ENCODE results near the gene TNNI3K.
"Not testable (repeated sequence)": the region's sequence is repeated elsewhere in the genome, so short reads cannot be mapped to it uniquely, and the experiment has no call there.

The TNNI3K gene

GRCh38 chr1:74235153-74235552 lies at the start of gene TNNI3K:
TSS of gene TNNI3K (plus strand) at chr1:74235387. CDS start at chr1:74235452, 65 bp downstream.
- no peak for DNase-seq

- DNase-seq: no peak
Observed at GRCh38 chr1:74193908-74194307, 41.3 kb upstream of the TNNI3K start.

GRCh38 chr1:74195339-74195738 lies 39.8 kb upstream of the TNNI3K start:
- DNase-seq: no peak

GRCh38 chr1:74197255-74197654 lies 37.9 kb upstream of the TNNI3K start:
- no peak for DNase-seq

GRCh38 chr1:74197657-74198552 lies 37.3 kb upstream of the TNNI3K start, which contains the start of the genes FPGT and LRRIQ3:
TSS of gene FPGT (plus strand) at chr1:74198242. CDS start at chr1:74198279, 37 bp downstream.
TSS of gene LRRIQ3 (minus strand) at chr1:74198176. CDS start at chr1:74183684, 14,492 bp downstream.
- DNase-seq: peak; percentile 84

GRCh38 chr1:74199504-74199903 lies 35.7 kb upstream of the TNNI3K start:
- no peak for DNase-seq

GRCh38 chr1:74205266-74205665 lies 29.9 kb upstream of the TNNI3K start:
- DNase-seq: no peak

GRCh38 chr1:74215229-74215628 lies 20.0 kb upstream of the TNNI3K start:
- no peak for DNase-seq

GRCh38 chr1:74222701-74223100 lies 12.5 kb upstream of the TNNI3K start:
- no peak for DNase-seq

- no peak for DNase-seq
Observed at GRCh38 chr1:74223453-74223852, 11.7 kb upstream of the TNNI3K start.

- no peak for DNase-seq
Observed at GRCh38 chr1:74236440-74236839, 1.3 kb downstream of the TNNI3K start.

- no peak for DNase-seq
Observed at GRCh38 chr1:74237035-74237434, 1.8 kb downstream of the TNNI3K start.

GRCh38 chr1:74237787-74238186 lies 2.6 kb downstream of the TNNI3K start:
- no peak for DNase-seq

GRCh38 chr1:74245168-74245772 lies 10.1 kb downstream of the TNNI3K start:
- DNase-seq: no peak

- no peak for DNase-seq
Observed at GRCh38 chr1:74246315-74246714, 11.1 kb downstream of the TNNI3K start.

- DNase-seq: no peak
Observed at GRCh38 chr1:74247881-74248528, 12.8 kb downstream of the TNNI3K start.

- DNase-seq: not testable (repeated sequence)
Observed at GRCh38 chr1:74253243-74253824, 18.1 kb downstream of the TNNI3K start.

GRCh38 chr1:74266001-74266400 lies 30.8 kb downstream of the TNNI3K start:
- no peak for DNase-seq

GRCh38 chr1:74271503-74271902 lies 36.3 kb downstream of the TNNI3K start:
- no peak for DNase-seq

GRCh38 chr1:74280642-74281396 lies 45.6 kb downstream of the TNNI3K start:
- no peak for DNase-seq

- no peak for DNase-seq
Observed at GRCh38 chr1:74286414-74286813, 51.2 kb downstream of the TNNI3K start.

GRCh38 chr1:74314438-74314837 lies 79.3 kb downstream of the TNNI3K start:
- DNase-seq: no peak

Data from GOT3 (cell line).